Right atrium auricular region (tissue), 2 donors: ENCODE measurements around the gene COX7A2L. TPM values are rescaled to one million over a fixed set of nuclear protein-coding genes. Genes with fewer than 3 reads are reported as not detected.

Source experiments
- DNase-seq: peaks from one replicate; pipeline ENCODE4 v3.0.0-alpha.2; 2019; ENCODE audit warnings: low spot score
- H3K27ac ChIP-seq, 2 donors: fragments of 200-600 bp; sonication (generic); 1 replicate in 1 of 2; 2 replicates in 1 of 2; pipeline ENCODE4 v1.5.1; 2016 to 2019
- H3K27me3 ChIP-seq, 2 donors: fragments of 200-600 bp; sonication (generic); one replicate each; pipeline versions ENCODE4 v1.5.1 to v1.6.0; 2017 to 2019
- H3K36me3 ChIP-seq: fragments of 200-600 bp; sonication (generic); one replicate; pipeline ENCODE4 v1.5.1; 2016
- H3K4me1 ChIP-seq, 2 donors: fragments of 200-600 bp; sonication (generic); one replicate each; pipeline versions ENCODE4 v1.5.1 to v1.6.0; 2017 to 2019
- H3K4me3 ChIP-seq, 2 donors: fragments of 200-600 bp; sonication (generic); 1 replicate in 1 of 2; 2 replicates in 1 of 2; pipeline ENCODE4 v1.5.1; 2017 to 2019; ENCODE audit warnings: mild to moderate bottlenecking in 1 of 2, moderate library complexity in 1 of 2
- H3K9me3 ChIP-seq, 2 donors: fragments of 200-600 bp; sonication (generic); one replicate each; pipeline ENCODE4 v1.5.1; 2019
- total RNA-seq, 2 donors: library from RNA; depleted of rRNA; stranded (reverse); fragments of >200 nt; gene quantifications; one replicate each; pipeline ENCODE4 v1.1.0, GENCODE V29; 2016
- TF ChIP-seq, protein P1 (sequence below), 2 donors: fragments of 200-600 bp; sonication (generic); IDR thresholded peaks; one replicate each; pipeline ENCODE4 v1.5.1; 2019; ENCODE audit warnings: antibody characterized with exemption in 2 of 2

Gene COX7A2L
- total RNA-seq, 2 donors from 2014 or later: 96.0 to 132 TPM

DNA sequence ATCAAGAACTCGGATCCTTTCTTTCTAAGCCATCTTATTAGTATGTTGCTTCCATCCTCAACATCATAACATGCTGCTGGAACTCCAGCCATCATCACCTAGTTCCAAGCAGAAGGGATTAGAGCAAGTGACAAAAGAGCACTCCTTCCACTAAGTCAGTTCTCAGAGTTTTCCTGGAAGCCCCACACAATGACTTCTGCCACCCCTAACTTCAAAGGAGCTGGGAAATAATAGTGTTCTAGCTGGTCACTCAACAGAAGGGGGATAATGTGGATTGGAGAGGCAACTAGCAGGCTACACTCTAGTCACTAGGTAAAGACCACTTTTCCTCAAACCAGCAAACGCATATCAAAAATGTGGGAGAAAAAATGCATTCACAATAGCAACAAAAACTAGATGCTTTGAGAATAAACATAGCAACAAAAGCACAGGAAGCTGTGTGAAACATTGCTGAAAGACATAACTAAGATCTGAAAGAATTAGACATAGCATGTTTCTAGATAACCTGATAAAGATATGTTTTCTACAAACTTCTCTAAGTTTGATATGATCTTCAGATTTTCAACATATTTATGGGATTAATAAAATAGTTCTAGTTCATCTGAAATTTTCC lies 39.5 kb downstream of the COX7A2L start:
- Histone ChIP-seq H3K27me3 (no peaks in the 10 kb centered on the region), H3K4me3 (no peak overlapping the region)

DNA sequence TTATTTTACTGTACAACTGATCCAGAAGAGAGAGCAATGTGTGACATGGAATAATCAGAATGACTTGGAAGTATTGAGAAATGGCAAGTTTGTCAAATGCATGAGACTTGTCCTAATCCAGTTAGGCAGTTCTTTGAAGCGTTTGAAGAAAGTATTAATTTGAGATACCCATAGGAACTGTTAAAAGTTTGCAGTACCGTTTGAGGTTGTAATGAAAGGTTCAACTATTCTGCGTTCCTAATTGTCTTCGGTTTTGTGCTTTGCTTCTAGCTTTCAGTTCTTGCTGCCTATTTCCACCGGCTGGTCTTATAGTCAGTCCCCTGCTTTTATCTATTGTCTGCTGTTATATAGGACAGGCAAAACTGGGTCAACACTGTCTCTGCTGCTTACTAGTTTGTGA lies 41.8 kb downstream of the COX7A2L start:
- TF ChIP-seq, protein P1, sequence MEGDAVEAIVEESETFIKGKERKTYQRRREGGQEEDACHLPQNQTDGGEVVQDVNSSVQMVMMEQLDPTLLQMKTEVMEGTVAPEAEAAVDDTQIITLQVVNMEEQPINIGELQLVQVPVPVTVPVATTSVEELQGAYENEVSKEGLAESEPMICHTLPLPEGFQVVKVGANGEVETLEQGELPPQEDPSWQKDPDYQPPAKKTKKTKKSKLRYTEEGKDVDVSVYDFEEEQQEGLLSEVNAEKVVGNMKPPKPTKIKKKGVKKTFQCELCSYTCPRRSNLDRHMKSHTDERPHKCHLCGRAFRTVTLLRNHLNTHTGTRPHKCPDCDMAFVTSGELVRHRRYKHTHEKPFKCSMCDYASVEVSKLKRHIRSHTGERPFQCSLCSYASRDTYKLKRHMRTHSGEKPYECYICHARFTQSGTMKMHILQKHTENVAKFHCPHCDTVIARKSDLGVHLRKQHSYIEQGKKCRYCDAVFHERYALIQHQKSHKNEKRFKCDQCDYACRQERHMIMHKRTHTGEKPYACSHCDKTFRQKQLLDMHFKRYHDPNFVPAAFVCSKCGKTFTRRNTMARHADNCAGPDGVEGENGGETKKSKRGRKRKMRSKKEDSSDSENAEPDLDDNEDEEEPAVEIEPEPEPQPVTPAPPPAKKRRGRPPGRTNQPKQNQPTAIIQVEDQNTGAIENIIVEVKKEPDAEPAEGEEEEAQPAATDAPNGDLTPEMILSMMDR (IDR thresholded peaks at IDR 0.05): no peak
- Histone ChIP-seq H3K4me1 (no peaks in the 10 kb centered on the region), H3K27ac (no peak overlapping the region), H3K9me3 (no peaks in the 10 kb centered on the region), H3K36me3 (peaks cover 17% of the 10 kb centered on the region), H3K27me3 (no peaks in the 10 kb centered on the region), H3K4me3 (no peak overlapping the region)
- no peak for DNase-seq

More for the DNA sequence above, 39.5 kb downstream of the COX7A2L start:
- Histone ChIP-seq H3K27ac (no peak overlapping the region), H3K36me3 (peaks cover 13% of the 10 kb centered on the region), H3K9me3 (no peaks in the 10 kb centered on the region), H3K4me1 (no peaks in the 10 kb centered on the region)
- TF ChIP-seq, protein P1 (IDR thresholded peaks at IDR 0.05): no peak
- no peak for DNase-seq

DNA sequence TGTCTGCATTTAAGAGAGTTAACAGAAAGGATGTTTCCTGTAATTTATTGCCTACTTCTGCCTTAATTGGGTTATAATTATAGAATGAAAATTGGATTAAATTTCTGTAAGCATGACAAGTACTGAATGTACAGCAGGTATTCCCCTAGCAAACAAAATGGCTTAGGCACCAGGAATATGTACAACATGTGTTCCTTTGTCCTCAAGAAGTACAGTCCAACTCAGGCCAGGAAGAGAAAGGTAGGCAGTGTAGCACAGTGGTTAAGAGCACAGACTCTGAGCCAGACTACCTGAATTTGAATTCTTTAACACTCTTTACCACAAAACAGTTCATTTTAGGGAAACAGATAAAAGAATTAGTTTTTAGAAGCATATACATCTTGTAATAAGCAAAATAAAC lies 43.1 kb downstream of the COX7A2L start:
- no peak overlapping the region for H3K4me3 ChIP-seq
- no peaks in the 10 kb centered on the region for H3K4me1 ChIP-seq
- TF ChIP-seq, protein P1 (IDR thresholded peaks at IDR 0.05): no peak
- no peak for DNase-seq
- peaks cover 17% of the 10 kb centered on the region for H3K36me3 ChIP-seq
- H3K9me3 ChIP-seq: no peaks in the 10 kb centered on the region
- no peaks in the 10 kb centered on the region for H3K27me3 ChIP-seq
- H3K27ac ChIP-seq: no peak overlapping the region

DNA sequence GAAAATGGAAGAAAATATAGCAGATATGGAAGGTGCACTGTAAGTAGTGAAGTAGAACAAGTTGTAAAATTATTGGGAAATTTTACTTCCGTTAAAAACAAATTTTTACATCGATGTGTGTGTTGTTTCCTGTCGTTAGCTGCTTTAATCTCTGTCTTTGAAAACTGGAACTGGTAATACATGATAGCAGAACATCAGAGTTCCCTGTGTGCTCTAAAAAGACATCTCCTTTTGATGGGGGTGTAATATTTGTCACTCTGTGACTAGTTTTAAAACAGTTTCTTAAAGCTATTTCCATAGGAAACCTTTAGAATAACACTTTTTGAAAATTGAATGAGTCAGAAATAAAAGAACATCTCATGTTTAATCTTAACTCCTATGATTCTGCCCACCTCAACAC lies 43.5 kb downstream of the COX7A2L start:
- TF ChIP-seq, protein P1 (IDR thresholded peaks at IDR 0.05): no peak
- H3K27ac ChIP-seq: no peak overlapping the region
- peaks cover 17% of the 10 kb centered on the region for H3K36me3 ChIP-seq
- no peaks in the 10 kb centered on the region for H3K9me3 ChIP-seq
- no peaks in the 10 kb centered on the region for H3K27me3 ChIP-seq
- H3K4me1 ChIP-seq: no peaks in the 10 kb centered on the region
- DNase-seq: no peak
- no peak overlapping the region for H3K4me3 ChIP-seq

DNA sequence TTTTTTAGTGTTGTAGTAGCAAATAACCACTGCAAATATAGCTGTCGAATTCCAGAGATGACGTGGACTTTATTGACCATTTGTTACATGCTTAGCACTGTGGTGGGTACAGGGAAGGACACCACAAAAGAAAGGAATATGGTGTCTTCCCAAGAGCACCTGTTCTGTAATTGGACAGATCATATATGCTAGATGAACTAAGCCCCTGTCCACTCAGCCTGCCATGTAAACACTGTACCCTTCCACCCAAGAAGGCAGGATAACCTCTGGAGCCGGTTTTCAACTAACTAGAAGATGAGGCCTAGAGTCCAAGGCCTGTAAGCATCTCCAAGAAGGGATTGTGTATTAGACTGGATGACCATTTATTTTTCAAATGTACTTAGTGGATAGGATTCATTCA lies 44.1 kb downstream of the COX7A2L start:
- peaks cover 17% of the 10 kb centered on the region for H3K36me3 ChIP-seq

More for the DNA sequence above, 44.1 kb downstream of the COX7A2L start:
- Histone ChIP-seq H3K9me3 (no peaks in the 10 kb centered on the region), H3K27me3 (no peaks in the 10 kb centered on the region), H3K4me1 (no peaks in the 10 kb centered on the region), H3K27ac (no peak overlapping the region), H3K4me3 (no peak overlapping the region)
- no peak for DNase-seq
- TF ChIP-seq, protein P1 (IDR thresholded peaks at IDR 0.05): no peak
